Ectodermal cell (in vitro differentiated cells): ENCODE data around the gene HPCA.

Experiments
- H3K27ac ChIP-seq: 2 replicates; pipeline ENCODE4 v1.7.0; 2013; ENCODE audit warnings: mild to moderate bottlenecking, low read depth, low read length; ENCODE audit not compliant: insufficient read depth, poor library complexity, severe bottlenecking
- H3K27me3 ChIP-seq: 2 replicates; pipeline ENCODE4 v1.7.0; 2013; ENCODE audit warnings: mild to moderate bottlenecking, low read length; ENCODE audit not compliant: insufficient read depth, control insufficient read depth, poor library complexity, severe bottlenecking
- H3K36me3 ChIP-seq: one replicate; pipeline ENCODE4 v1.7.0; 2013; ENCODE audit warnings: low read length; ENCODE audit not compliant: control insufficient read depth, insufficient read depth
- H3K4me1 ChIP-seq: one replicate; pipeline ENCODE4 v1.7.0; 2013; ENCODE audit warnings: low read length; ENCODE audit not compliant: control insufficient read depth, insufficient read depth
- H3K4me3 ChIP-seq: 2 replicates; pipeline ENCODE4 v1.7.0; 2013; ENCODE audit warnings: low read depth, low read length, control low read depth; ENCODE audit not compliant: insufficient read depth
- H3K9me3 ChIP-seq: 2 replicates; pipeline ENCODE4 v1.7.0; 2013; ENCODE audit warnings: mild to moderate bottlenecking, low read length, moderate library complexity; ENCODE audit not compliant: control insufficient read depth
- WGBS, 2 experiments: methylation state at CpG; one replicate each; pipeline ENCODE4 v1.1.7; 2013; ENCODE audit warnings: missing lambda C conversion rate in 2 of 2; 5-methylcytosine and 5-hydroxymethylcytosine counted together

Gene HPCA

DNA sequence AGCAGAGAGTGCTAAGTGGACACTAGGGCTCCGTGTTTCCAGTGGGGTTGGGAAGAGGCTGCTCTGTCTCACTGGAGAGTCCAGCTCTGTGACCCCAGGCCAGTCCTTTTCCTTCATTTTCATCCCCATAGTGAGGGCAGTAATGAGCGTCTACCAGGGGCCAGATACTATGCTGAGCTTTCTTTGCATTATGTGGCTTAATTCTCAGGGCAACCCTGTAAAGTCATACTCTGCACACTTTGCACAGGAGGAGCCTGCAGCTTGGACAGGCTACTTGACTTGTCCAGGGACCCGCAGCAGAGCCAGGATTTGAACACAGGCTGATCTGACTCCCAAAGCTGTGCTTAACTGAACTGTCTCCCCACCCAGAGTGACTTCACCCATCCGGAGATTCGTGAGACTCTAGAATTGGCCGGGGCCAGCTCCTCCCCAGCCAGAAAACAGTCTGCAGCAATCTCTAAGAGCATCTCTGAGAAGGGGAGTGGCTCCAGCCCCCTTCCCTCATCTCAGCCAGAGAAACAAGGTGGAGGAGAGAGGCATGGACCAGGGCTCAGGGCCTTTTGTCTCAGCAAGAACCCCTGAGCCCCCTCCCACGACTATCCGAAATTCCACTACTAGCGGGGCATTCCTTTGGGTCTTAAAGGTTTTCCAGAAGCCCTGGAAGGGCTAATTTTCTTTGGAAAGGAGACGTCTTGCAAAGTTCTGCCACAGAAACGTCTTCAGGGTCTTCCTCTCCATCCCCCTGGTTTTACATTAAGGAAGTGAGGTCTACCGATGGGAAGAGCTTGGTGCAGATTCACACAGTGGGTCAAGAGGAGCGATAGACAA lies 14.7 kb upstream of the HPCA start:
- WGBS, 2 experiments = 25 to 28% methylated on average over 13 of the region's 13 CpGs
- H3K9me3 ChIP-seq = no peaks in the 10 kb centered on the region
- H3K27me3 ChIP-seq = peaks cover 16% of the 10 kb centered on the region
- H3K4me1 ChIP-seq = peaks cover 29% of the 10 kb centered on the region
- peak overlapping the region; percentile 63 for H3K27ac ChIP-seq
- peak overlapping the region; percentile 45 for H3K4me3 ChIP-seq
- no peaks in the 10 kb centered on the region for H3K36me3 ChIP-seq

DNA sequence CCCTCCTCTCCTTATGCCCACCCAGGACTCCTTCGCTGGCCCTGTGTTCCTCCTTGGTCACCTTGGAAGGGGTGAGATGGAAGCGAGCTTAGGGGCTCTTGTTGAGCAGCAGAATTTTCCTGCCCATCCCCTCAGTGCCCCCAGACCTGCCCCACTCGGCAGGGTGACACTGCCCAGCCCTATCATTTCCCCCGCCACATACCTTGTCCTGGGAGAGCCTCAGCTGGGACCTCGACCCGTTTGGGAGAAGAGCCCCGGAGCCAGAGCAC lies 14.2 kb upstream of the HPCA start:
- 35 to 36% methylated on average over 7 of the region's 7 CpGs for WGBS, 2 experiments
- H3K27me3 ChIP-seq = peaks cover 16% of the 10 kb centered on the region
- peaks cover 35% of the 10 kb centered on the region for H3K4me1 ChIP-seq
- H3K9me3 ChIP-seq = no peaks in the 10 kb centered on the region
- no peaks in the 10 kb centered on the region for H3K36me3 ChIP-seq
- H3K27ac ChIP-seq = peak overlapping the region; percentile 63
- peak overlapping the region; percentile 45 for H3K4me3 ChIP-seq

DNA sequence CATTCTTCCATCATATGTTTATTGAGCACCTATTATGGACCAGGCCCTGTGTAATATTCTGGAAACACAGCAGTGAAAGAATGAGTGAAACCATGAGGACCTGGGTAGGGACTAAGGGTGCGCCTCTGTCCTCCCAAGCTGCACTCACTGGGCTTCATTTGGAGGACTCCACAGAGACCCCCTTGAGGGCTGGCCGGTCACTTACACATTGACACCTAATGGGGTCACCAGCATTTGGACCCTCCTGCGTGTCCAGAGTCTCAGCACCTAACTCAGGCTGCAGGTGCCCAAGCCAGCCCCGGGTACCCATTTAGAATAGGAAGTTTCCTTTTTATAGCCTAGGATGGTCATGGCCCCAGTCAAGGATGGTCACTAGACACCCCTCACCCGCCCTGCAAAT lies 12.8 kb upstream of the HPCA start:
- 94% methylated on average over 5 of the region's 5 CpGs for WGBS, 2 experiments
- H3K4me1 ChIP-seq = peaks cover 48% of the 10 kb centered on the region
- no peak overlapping the region for H3K27ac ChIP-seq
- H3K9me3 ChIP-seq = no peaks in the 10 kb centered on the region
- H3K36me3 ChIP-seq = no peaks in the 10 kb centered on the region
- peaks cover 16% of the 10 kb centered on the region for H3K27me3 ChIP-seq
- H3K4me3 ChIP-seq = no peak overlapping the region

DNA sequence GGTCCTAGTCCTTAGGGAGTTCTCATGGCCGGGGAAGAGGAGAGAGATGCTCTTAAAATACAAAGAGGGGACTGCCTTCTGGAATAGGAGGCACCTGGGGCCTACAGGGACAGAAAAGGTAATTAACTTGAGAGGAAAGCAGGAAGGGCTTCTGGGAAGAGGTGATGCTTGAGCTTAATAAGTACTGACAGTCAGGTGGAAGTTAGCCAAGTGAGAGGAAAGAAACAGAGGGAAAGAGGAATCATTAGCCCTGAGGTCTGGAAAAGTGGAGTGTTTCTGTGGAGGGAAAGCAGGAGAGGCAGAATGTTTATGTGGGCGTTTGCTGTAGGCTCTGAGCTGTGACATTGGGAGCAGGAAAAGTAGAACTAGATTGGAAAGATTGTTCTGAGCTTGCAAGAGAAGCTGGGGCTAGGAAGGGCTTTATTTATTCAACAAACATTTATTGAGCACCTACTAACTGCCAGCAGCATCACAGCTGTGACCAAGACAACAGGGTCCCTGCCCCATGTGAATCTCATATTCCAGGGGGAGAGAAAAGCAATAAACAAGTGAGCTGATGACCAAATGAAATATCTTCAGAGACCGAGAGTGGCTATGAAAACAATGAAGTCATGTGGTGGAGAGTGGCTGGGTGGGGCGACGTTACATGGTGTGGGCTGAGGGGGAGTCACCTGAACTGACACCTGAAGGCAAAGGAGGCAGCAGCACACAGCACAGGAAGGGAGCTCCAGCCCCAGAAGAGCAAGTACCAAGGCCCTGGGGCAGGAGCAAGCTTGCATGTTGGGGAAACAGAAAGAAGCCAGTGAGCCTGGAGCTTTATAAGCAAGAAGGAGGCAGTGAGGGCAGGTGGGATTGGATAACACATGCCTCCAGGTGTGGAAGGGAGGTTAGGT lies 11.2 kb upstream of the HPCA start:
- peaks cover 44% of the 10 kb centered on the region for H3K4me1 ChIP-seq

DNA sequence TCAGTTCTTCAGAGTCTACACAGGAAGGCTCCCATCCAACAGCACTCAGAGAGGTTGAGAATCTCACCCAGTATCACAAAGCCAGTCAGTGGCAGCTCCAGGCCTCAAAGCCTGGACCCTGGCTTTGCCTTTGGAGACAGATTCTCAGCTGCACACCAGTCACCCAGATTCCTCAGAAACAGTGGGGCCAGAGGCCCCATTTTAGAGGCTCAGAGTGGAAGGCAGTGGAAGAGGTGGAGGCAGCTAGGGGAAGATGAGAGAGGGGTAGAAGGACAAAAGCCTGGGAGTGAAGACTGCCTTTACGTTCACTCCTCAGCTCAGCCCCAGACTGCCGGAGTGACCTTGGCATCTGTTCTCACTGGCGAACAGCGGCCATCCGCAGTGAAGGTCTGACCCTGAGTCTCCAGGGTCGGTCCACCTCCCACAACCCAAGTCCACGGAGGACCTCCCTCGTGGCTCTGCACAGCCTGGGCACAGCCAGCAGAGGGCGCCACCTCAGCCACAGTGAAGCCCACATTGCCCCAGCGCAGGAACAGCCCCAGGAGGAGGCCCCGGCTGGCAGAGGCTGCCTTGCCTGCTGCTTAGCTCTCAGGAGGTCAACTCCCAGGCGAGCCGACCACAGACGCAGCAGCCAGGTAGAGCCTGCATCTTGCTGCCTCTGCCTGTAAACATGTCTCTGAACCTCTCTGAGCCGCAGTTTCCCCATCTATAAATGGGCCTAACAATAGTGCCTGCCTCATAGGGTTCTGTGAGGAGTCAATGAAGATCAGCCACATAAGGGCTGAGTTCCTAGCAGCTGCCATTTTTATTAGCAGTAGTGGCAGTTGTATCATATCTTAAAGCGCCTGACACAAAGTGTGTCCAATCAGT lies 9.7 kb upstream of the HPCA start:
- H3K36me3 ChIP-seq = no peaks in the 10 kb centered on the region
- peaks cover 35% of the 10 kb centered on the region for H3K4me1 ChIP-seq
- 66 to 67% methylated on average over 16 of the region's 16 CpGs for WGBS, 2 experiments
- H3K4me3 ChIP-seq = no peak overlapping the region
- H3K9me3 ChIP-seq = no peaks in the 10 kb centered on the region
- H3K27ac ChIP-seq = no peak overlapping the region
- no peaks in the 10 kb centered on the region for H3K27me3 ChIP-seq

More for the DNA sequence above, 11.2 kb upstream of the HPCA start:
- H3K36me3 ChIP-seq = no peaks in the 10 kb centered on the region
- H3K4me3 ChIP-seq = no peak overlapping the region
- H3K9me3 ChIP-seq = no peaks in the 10 kb centered on the region
- 82 to 88% methylated on average over 5 of the region's 5 CpGs for WGBS, 2 experiments
- H3K27me3 ChIP-seq = peaks cover 8% of the 10 kb centered on the region
- no peak overlapping the region for H3K27ac ChIP-seq

DNA sequence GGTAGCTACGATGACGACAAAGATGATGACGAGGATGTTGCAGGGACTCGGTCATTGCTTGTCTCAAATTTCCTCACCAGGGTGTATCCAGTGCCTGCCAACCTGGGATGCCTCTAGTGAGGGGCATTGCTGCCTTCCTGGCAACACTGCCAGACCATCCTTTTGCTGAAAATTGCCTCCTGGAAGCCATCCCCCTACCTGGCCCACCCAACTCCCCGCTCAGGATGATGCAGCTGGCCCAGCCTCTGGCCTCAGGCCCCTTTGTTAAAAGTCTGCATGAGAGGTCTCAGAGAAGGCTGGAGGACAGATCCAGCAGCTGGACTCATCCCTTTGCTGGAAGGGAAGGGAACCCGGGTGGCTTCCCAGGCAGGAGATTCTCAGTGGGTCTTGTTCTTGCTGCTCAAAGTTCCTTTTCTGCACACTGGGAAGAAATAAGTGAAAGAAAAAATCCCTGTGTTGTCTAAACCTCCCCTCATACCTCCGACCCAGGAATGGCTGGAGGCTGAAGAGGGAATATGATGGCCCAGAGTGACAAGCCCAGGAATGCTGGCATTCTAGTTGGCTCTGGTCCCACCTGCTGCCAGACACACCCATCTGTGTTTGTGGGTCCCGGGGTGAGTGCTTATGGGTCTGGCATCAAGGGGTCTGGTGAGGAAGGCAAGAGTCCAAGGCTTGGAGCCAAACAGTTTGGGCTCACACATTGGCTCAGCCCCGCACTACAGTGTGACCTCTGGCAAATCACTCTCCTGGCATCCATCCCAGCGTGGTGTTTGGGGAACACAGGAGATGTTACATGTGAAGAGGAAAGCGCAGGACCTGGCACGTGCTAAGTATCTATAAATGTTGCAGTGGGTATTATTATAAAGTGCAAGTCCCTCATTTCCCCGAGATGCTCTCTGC lies 8.8 kb upstream of the HPCA start:
- Histone ChIP-seq H3K4me3 (no peak overlapping the region), H3K9me3 (no peaks in the 10 kb centered on the region), H3K27ac (no peak overlapping the region), H3K4me1 (peaks cover 31% of the 10 kb centered on the region), H3K27me3 (no peaks in the 10 kb centered on the region), H3K36me3 (no peaks in the 10 kb centered on the region)
- WGBS, 2 experiments = 90 to 91% methylated on average over 13 of the region's 13 CpGs

DNA sequence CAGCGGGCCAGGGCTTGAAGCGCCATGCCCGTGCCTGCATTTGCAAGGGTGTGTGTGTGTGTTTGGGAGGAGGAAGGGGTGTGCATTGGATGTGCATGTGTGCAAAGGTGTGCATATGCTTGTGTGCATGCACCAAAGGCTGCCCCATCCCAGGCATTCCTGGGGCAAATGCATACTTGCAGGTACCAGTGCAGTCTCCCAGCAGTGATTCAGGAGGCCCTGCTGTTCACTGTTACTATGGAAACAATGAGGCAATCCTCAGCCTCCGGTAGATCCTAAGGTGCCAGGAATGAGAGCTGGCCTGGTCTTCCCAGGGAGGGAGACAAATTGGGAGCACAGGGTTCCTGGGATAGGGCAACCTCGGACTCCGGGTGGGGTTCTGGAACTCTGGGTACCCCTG lies 8.1 kb upstream of the HPCA start:
- H3K27ac ChIP-seq = no peak overlapping the region
- H3K4me1 ChIP-seq = peaks cover 31% of the 10 kb centered on the region
- WGBS, 2 experiments = 71 to 79% methylated on average over 6 of the region's 6 CpGs
- H3K4me3 ChIP-seq = no peak overlapping the region
- no peaks in the 10 kb centered on the region for H3K36me3 ChIP-seq
- no peaks in the 10 kb centered on the region for H3K9me3 ChIP-seq
- H3K27me3 ChIP-seq = no peaks in the 10 kb centered on the region

DNA sequence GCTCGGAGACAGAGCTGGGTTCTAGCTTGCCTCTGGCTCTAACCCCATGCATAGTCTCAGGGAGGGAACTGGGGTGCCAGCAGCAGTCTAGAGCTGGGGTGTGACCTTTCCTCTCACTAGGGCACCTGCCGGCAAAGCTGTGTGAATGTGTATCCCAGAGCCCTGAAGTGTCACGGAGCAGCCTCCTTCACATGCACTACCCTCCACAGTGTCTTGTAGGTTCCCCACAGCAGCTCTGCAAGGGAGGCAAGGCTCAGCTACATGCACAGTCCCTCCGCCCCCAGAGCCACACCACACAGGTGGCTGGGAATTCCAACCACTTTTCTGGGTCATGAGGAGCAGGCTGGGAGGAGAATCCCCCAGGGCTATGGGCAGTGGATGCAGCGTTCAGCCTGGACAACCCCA lies 7.7 kb upstream of the HPCA start:
- H3K4me3 ChIP-seq = no peak overlapping the region
- no peaks in the 10 kb centered on the region for H3K36me3 ChIP-seq
- peaks cover 31% of the 10 kb centered on the region for H3K4me1 ChIP-seq
- H3K9me3 ChIP-seq = no peaks in the 10 kb centered on the region
- WGBS, 2 experiments = 80 to 84% methylated on average over 5 of the region's 5 CpGs
- no peaks in the 10 kb centered on the region for H3K27me3 ChIP-seq
- no peak overlapping the region for H3K27ac ChIP-seq

DNA sequence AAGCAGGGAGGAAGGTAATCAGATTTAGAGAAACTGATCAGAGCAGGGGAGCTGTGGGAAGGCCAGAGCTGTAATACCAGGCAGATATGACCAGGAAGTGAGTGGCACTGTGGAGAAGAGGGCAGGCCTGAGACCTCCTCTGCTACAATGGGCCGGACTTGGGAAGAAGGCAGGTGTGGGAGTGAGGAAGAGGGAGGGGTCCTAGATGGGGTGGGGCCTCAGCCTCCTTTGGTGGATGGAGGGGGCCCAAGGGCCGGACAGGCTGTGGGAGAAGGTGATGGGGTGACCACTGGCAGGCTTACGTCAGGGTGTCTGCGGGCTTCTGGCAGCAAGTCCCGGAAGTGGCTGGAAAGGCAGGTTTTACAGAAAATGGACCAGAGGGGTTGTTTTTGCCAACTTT lies 5.0 kb upstream of the HPCA start:
- peaks cover 19% of the 10 kb centered on the region for H3K27me3 ChIP-seq
- WGBS, 2 experiments = 93% methylated on average over 5 of the region's 5 CpGs
- H3K36me3 ChIP-seq = no peaks in the 10 kb centered on the region

More for the DNA sequence above, 5.0 kb upstream of the HPCA start:
- no peak overlapping the region for H3K27ac ChIP-seq
- no peak overlapping the region for H3K4me3 ChIP-seq
- H3K9me3 ChIP-seq = no peaks in the 10 kb centered on the region
- H3K4me1 ChIP-seq = peaks cover 35% of the 10 kb centered on the region
